IMR-90 (cell line): ENCODE results near the gene HLA-DOA. TPM values are rescaled to one million over a fixed set of nuclear protein-coding genes. Genes with fewer than 3 reads are reported as not detected.

Experiments used
- ATAC-seq: fragments of 200-7000 bp; cut with Tn5 transposase; 2 replicates; pipeline ENCODE4 v1.9.1; 2020; ENCODE audit warnings: low read depth, mild to moderate bottlenecking, moderate library complexity
- BruUV-seq: library from RNA; stranded (reverse); fragments of 400-500 nt; replicated peaks from 2 replicates; lab custom pipeline; 2021; lab: Mats Ljungman, UMichigan
- CTCF ChIA-PET: fragments of 300-600 bp; formaldehyde crosslinking; extraction: SDS; loops from one replicate; lab custom pipeline; 2021; ENCODE audit warnings: antibody characterized with exemption; lab: Yijun Ruan, JAX
- POLR2A ChIA-PET: fragments of 300-600 bp; sonication (Branson Sonifier 250); formaldehyde crosslinking; loops from one replicate; lab custom pipeline; 2022; ENCODE audit warnings: antibody characterized with exemption; ENCODE audit not compliant: unreplicated experiment; lab: Charles Lee
- DNase-seq: peaks from one replicate; pipeline ENCODE4 v3.0.0; 2013
- H2AFZ ChIP-seq: replicated peaks from 2 replicates; pipeline ENCODE3; 2013; ENCODE audit warnings: low read length, mild to moderate bottlenecking; ENCODE audit not compliant: poor library complexity
- H2AK5ac ChIP-seq: 2 replicates; pipeline ENCODE4 v1.6.1; 2013; ENCODE audit warnings: low read depth, low read length, inconsistent platforms
- H2AK9ac ChIP-seq: replicated peaks from 2 replicates; pipeline ENCODE3; 2013; ENCODE audit warnings: mild to moderate bottlenecking, low read depth, low read length, moderate library complexity; ENCODE audit not compliant: poor library complexity
- H2BK120ac ChIP-seq: 2 replicates; pipeline ENCODE4 v1.6.1; 2013; ENCODE audit warnings: low read depth, low read length, inconsistent platforms
- H2BK15ac ChIP-seq: 3 replicates; pipeline ENCODE4 v1.6.1; 2013; ENCODE audit warnings: low read depth, low read length, inconsistent platforms
- H2BK20ac ChIP-seq: 2 replicates; pipeline ENCODE4 v1.6.1; 2013; ENCODE audit warnings: low read depth, mild to moderate bottlenecking, inconsistent platforms, low read length, moderate library complexity
- H2BK5ac ChIP-seq: 2 replicates; pipeline ENCODE4 v1.6.1; 2013; ENCODE audit warnings: mild to moderate bottlenecking, low read depth, low read length, inconsistent platforms; ENCODE audit not compliant: poor library complexity, severe bottlenecking
- H3K14ac ChIP-seq: replicated peaks from 2 replicates; pipeline ENCODE4 v1.6.1; 2013; ENCODE audit warnings: low read depth, low read length, inconsistent platforms
- H3K18ac ChIP-seq: 2 replicates; pipeline ENCODE4 v1.6.1; 2013; ENCODE audit warnings: low read depth, low read length, control low read depth
- H3K23ac ChIP-seq: 2 replicates; pipeline ENCODE4 v1.6.1; 2013; ENCODE audit warnings: low read depth, low read length, inconsistent platforms
- H3K27ac ChIP-seq: 2 replicates; pipeline ENCODE4 v1.5.1; 2013; ENCODE audit warnings: mild to moderate bottlenecking, control low read depth, low read length; ENCODE audit not compliant: insufficient read depth
- H3K27me3 ChIP-seq: 2 replicates; pipeline ENCODE4 v1.6.1; 2013; ENCODE audit warnings: low read length; ENCODE audit not compliant: control insufficient read depth, insufficient read depth
- H3K36me3 ChIP-seq: 2 replicates; pipeline ENCODE4 v1.6.1; 2013; ENCODE audit warnings: low read length, mixed read lengths; ENCODE audit not compliant: control insufficient read depth, insufficient read depth
- H3K4ac ChIP-seq: 2 replicates; pipeline ENCODE4 v1.6.1; 2013; ENCODE audit warnings: low read depth, low read length, inconsistent platforms
- H3K4me1 ChIP-seq: 2 replicates; pipeline ENCODE4 v1.6.1; 2013; ENCODE audit warnings: low read length, mixed read lengths; ENCODE audit not compliant: control insufficient read depth, insufficient read depth
- H3K4me2 ChIP-seq: 2 replicates; pipeline ENCODE4 v1.6.1; 2013; ENCODE audit warnings: low read depth, mild to moderate bottlenecking, control low read depth, low read length, moderate library complexity
- H3K4me3 ChIP-seq: 2 replicates; pipeline ENCODE4 v1.5.1; 2013; ENCODE audit warnings: low read depth, mild to moderate bottlenecking, control low read depth, low read length, moderate library complexity; ENCODE audit not compliant: insufficient read depth
- H3K56ac ChIP-seq: 2 replicates; pipeline ENCODE4 v1.6.1; 2013; ENCODE audit warnings: low read length, inconsistent platforms; ENCODE audit not compliant: insufficient read depth; ENCODE audit errors: extremely low read depth
- H3K79me1 ChIP-seq, 2 experiments: 2 replicates each; pipeline ENCODE4 v1.6.1; 2013; ENCODE audit warnings: low read length in 2 of 2, inconsistent platforms in 1 of 2, low read depth in 1 of 2
- H3K9ac ChIP-seq: 2 replicates; pipeline ENCODE4 v1.6.1; 2013; ENCODE audit warnings: low read depth, low read length, control low read depth
- H3K9me1 ChIP-seq: 2 replicates; pipeline ENCODE4 v1.6.1; 2013; ENCODE audit warnings: low read length, inconsistent platforms; ENCODE audit not compliant: insufficient read depth
- H3K9me3 ChIP-seq: 2 replicates; pipeline ENCODE4 v1.6.1; 2013; ENCODE audit warnings: low read length; ENCODE audit not compliant: control insufficient read depth, insufficient read depth
- H4K20me1 ChIP-seq: 2 replicates; pipeline ENCODE4 v1.6.1; 2013; ENCODE audit warnings: low read length, inconsistent platforms; ENCODE audit not compliant: insufficient read depth
- H4K5ac ChIP-seq: 2 replicates; pipeline ENCODE4 v1.6.1; 2013; ENCODE audit warnings: mild to moderate bottlenecking, low read depth, low read length, control low read depth
- H4K8ac ChIP-seq, 2 experiments: 2 replicates each; pipeline ENCODE4 v1.6.1; 2013; ENCODE audit warnings: low read depth in 2 of 2, low read length in 2 of 2, control low read depth in 1 of 2, inconsistent platforms in 1 of 2
- H4K91ac ChIP-seq: 2 replicates; pipeline ENCODE4 v1.6.1; 2013; ENCODE audit warnings: low read depth, low read length, inconsistent platforms; ENCODE audit not compliant: insufficient read depth
- BHLHE40 ChIP-seq: fragments of 150-350 bp; IDR thresholded peaks from 2 replicates; pipeline ENCODE4 v1.6.1; 2016; ENCODE audit warnings: mild to moderate bottlenecking, low read depth, low read length
- CTCF ChIP-seq: conservative IDR thresholded peaks from 2 replicates; pipeline ENCODE4 v1.5.1; 2012; ENCODE audit warnings: mild to moderate bottlenecking, low read depth, low read length, improper control_type of control experiment
- MAFK ChIP-seq: IDR thresholded peaks from 2 replicates; pipeline ENCODE4 v1.6.1; 2012; ENCODE audit warnings: low read depth, low read length, improper control_type of control experiment
- MXI1 ChIP-seq: IDR thresholded peaks from 2 replicates; pipeline ENCODE4 v1.6.1; 2012; ENCODE audit warnings: low read depth, mild to moderate bottlenecking, low read length, moderate library complexity, borderline replicate concordance
- NFE2L2 ChIP-seq: fragments of 150-350 bp; IDR thresholded peaks from 2 replicates; pipeline ENCODE4 v1.6.1; 2016; ENCODE audit warnings: low read depth, mild to moderate bottlenecking, low read length
- POLR2A ChIP-seq: IDR thresholded peaks from 2 replicates; pipeline ENCODE4 v1.6.1; 2012; ENCODE audit warnings: mild to moderate bottlenecking, low read depth, low read length
- RAD21 ChIP-seq: IDR thresholded peaks from 2 replicates; pipeline ENCODE4 v1.6.1; 2012; ENCODE audit warnings: low read length, improper control_type of control experiment
- RCOR1 ChIP-seq: IDR thresholded peaks from 2 replicates; pipeline ENCODE4 v1.6.1; 2012; ENCODE audit warnings: mild to moderate bottlenecking, low read length, improper control_type of control experiment; ENCODE audit not compliant: insufficient replicate concordance
- RFX5 ChIP-seq: IDR thresholded peaks from 2 replicates; pipeline ENCODE4 v1.8.0; 2012; ENCODE audit warnings: low read depth, mild to moderate bottlenecking, low read length, moderate library complexity
- SMC3 ChIP-seq: fragments of 150-350 bp; IDR thresholded peaks from 2 replicates; pipeline ENCODE4 v1.6.1; 2016; ENCODE audit warnings: low read depth, mild to moderate bottlenecking, antibody characterized with exemption, low read length, moderate library complexity
- WGBS, 2 experiments: methylation state at CpG; one replicate each; pipeline versions ENCODE4 v1.1.5 to v1.1.7; 2013; ENCODE audit warnings: missing lambda C conversion rate in 2 of 2; ENCODE audit not compliant: insufficient read length in 1 of 2; ENCODE audit errors: extremely low coverage in 2 of 2; 5-methylcytosine and 5-hydroxymethylcytosine counted together
- dilution Hi-C: fragments of 300-500 bp; cut with HindIII; formaldehyde crosslinking; loops from one replicate; pipeline ENCODE4 v1.14.3; 2018; ENCODE audit warnings: low sequenced_read_pairs; ENCODE audit not compliant: unreplicated experiment
- in situ Hi-C: fragments of 300-500 bp; cut with MboI; formaldehyde crosslinking; loops from 3 replicates; pipeline ENCODE4 v1.14.3; 2019; ENCODE audit warnings: low sequenced_read_pairs, inconsistent platforms, mixed read lengths
- intact Hi-C: fragments of 100-400 bp; cut with micrococcal nuclease; formaldehyde crosslinking; loops from 2 replicates; pipeline ENCODE4 v1.10.0; 2022
- polyA plus RNA-seq, 3 experiments: library from polyadenylated mRNA; depleted of rRNA; stranded (reverse); fragments of >200 nt; gene quantifications; 2 replicates each; pipeline ENCODE4 v1.2.3, GENCODE V29; 2012; ENCODE audit warnings: low replicate concordance in 1 of 3
- total RNA-seq: library from RNA; depleted of rRNA; stranded (reverse); fragments of >200 nt; gene quantifications from 2 replicates; pipeline ENCODE4 v1.2.3, GENCODE V29; 2012
- TF ChIP-seq, protein P1 (sequence below): fragments of 150-350 bp; IDR thresholded peaks from 2 replicates; pipeline ENCODE4 v1.6.1; 2016; ENCODE audit warnings: low read depth, mild to moderate bottlenecking, low read length, moderate library complexity, borderline replicate concordance
- TF ChIP-seq, protein P2 (sequence below): fragments of 150-350 bp; IDR thresholded peaks from 2 replicates; pipeline ENCODE4 v1.6.1; 2017; ENCODE audit warnings: mild to moderate bottlenecking, antibody characterized with exemption, low read length, low read depth

Gene HLA-DOA
- total and polyA plus RNA-seq, 2 of the 4 experiments (the other 2 are of a cell fraction) = not detected

DNA sequence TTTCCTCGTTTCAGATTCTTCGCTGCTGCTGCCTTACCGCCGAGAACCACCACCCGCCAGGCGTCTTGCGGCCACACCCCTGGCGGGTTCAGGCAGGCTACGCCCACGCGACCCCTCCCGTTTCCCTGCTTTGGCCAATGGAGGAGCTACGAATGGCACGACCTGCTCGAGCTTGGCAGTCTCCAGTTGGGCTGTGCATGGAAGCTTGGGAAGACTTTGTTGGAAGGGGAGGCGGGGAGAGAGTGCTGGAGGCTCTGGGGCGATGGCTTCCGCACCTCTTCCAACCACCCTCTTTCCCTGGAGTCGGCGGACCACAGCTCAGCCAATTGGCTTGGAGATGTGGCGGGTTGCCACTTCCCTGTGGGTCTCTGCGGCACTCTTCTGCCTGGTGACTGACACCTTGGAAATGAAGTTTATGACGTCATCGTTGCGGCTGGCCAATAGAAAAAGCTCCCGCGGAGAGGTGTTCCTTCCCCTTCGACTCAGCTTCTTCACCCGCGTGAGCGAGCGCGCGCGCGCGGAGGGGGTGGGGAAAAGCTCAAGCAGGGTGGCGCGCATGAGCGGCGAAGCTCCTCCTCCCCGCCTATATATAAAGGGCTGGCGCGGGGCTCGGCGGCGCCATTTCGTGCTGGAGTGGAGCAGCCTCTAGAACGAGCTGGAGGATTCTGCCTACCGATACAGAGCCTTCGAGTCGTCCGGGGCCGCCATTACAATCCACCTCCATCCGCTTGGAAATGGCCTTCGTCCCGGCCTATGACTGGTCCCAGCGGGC is 37.6 kb downstream of the HLA-DOA start:
- H3K27me3 ChIP-seq = no peaks in the 10 kb centered on the region
- peak overlapping the region; percentile 76 for H3K4me2 ChIP-seq
- H4K91ac ChIP-seq = peak overlapping the region; percentile 100
- peaks cover 4% of the 10 kb centered on the region for H3K9me1 ChIP-seq
- intact Hi-C loops = loop anchor here (2.0 to 5.0 kb wide), 5 partner anchors 39 to 784 kb away; partner anchors contain the start of genes PSMB8, RXRB and SLC39A7
- in situ Hi-C loops = loop anchor here (5.0 to 25.0 kb wide), 2 partner anchors 79 to 784 kb away; partner anchors contain the start of genes AGER, AGPAT1, GPSM3 and PBX2
- peaks cover 16 to 49% of the 10 kb centered on the region in 2 experiments for H3K79me1 ChIP-seq
- H2BK120ac ChIP-seq = peak overlapping the region; percentile 92; the same call in 1 of the 2 replicates
- no peak overlapping the region; the same call in 2 of the 3 replicates for H2BK15ac ChIP-seq
- DNase-seq (peak; percentile 100), ATAC-seq (peak; percentile 31)
- peak overlapping the region; percentile 100 for H2AK9ac ChIP-seq
- peak overlapping the region; percentile 99 for H3K9ac ChIP-seq
- CTCF ChIA-PET = interaction anchor here (0.7 to 2.8 kb wide), 7 partner anchors 9 to 134 kb away, joined by 3 to 18 read pairs (median 4); partner anchors contain the start of genes HLA-DMA and TAP2
- BruUV-seq = no TSS peak
- no peak overlapping the region; the same call in 1 of the 2 replicates for H4K5ac ChIP-seq
- H3K4me1 ChIP-seq = peaks cover 7% of the 10 kb centered on the region
- H3K36me3 ChIP-seq = peaks cover 33% of the 10 kb centered on the region
- 0% methylated on average over 7 of the region's 58 CpGs; no CpG with 5 or more reads in 1 of the 2 experiments for WGBS, 2 experiments
- H3K23ac ChIP-seq = peak overlapping the region; percentile 100; the same call in 1 of the 2 replicates
- H2BK20ac ChIP-seq = no peak overlapping the region
- H2BK5ac ChIP-seq = peak overlapping the region; percentile 98
- H3K4me3 ChIP-seq = peak overlapping the region; percentile 92
- peak overlapping the region; percentile 100 for H3K27ac ChIP-seq
- no peak overlapping the region for H3K18ac ChIP-seq
- POLR2A ChIA-PET = interaction anchor here (0.5 to 2.3 kb wide), 20 partner anchors 8 to 790 kb away, joined by 3 to 27 read pairs (median 5); partner anchors contain the start of genes HLA-DMA, TAP1 and TAP2
- peak overlapping the region; percentile 99 to 100 for H4K8ac ChIP-seq
- dilution Hi-C loops = no loop called here
- peaks cover 52% of the 10 kb centered on the region for H4K20me1 ChIP-seq
- no peaks in the 10 kb centered on the region for H3K9me3 ChIP-seq
- H2AFZ ChIP-seq = peak overlapping the region; percentile 77
- peak overlapping the region; percentile 100 for H3K4ac ChIP-seq
- H3K14ac ChIP-seq = peak overlapping the region; percentile 100
- H2AK5ac ChIP-seq = peak overlapping the region; percentile 99
- H3K56ac ChIP-seq = peak overlapping the region; percentile 100
- TF ChIP-seq, protein P1, sequence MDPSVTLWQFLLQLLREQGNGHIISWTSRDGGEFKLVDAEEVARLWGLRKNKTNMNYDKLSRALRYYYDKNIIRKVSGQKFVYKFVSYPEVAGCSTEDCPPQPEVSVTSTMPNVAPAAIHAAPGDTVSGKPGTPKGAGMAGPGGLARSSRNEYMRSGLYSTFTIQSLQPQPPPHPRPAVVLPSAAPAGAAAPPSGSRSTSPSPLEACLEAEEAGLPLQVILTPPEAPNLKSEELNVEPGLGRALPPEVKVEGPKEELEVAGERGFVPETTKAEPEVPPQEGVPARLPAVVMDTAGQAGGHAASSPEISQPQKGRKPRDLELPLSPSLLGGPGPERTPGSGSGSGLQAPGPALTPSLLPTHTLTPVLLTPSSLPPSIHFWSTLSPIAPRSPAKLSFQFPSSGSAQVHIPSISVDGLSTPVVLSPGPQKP = no peak
- TF ChIP-seq, protein P2, sequence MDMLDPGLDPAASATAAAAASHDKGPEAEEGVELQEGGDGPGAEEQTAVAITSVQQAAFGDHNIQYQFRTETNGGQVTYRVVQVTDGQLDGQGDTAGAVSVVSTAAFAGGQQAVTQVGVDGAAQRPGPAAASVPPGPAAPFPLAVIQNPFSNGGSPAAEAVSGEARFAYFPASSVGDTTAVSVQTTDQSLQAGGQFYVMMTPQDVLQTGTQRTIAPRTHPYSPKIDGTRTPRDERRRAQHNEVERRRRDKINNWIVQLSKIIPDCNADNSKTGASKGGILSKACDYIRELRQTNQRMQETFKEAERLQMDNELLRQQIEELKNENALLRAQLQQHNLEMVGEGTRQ = no peak; the same call in 1 of the 2 replicates
- peak; percentile 100 for TF ChIP-seq POLR2A
- TF ChIP-seq MXI1 = peak; percentile 78; the same call in 1 of the 2 replicates
- TF ChIP-seq RFX5 = peak; percentile 92
- TF ChIP-seq RAD21 = 0 out of 2 replicates have a peak, but pooled peaks have one; percentile 22
- peak; percentile 14; the same call in 1 of the 2 replicates for TF ChIP-seq SMC3
- TF ChIP-seq MAFK = no peak
- peak; percentile 83 for TF ChIP-seq BHLHE40
- TF ChIP-seq RCOR1 = no peak
- peak; percentile 21 for TF ChIP-seq NFE2L2
- no peak for TF ChIP-seq CTCF
